NCI-H2029 treated with DMSO at 0.1 percent for 48 hours (cell line): ENCODE results near the gene SMIM24.

ENCODE experiments used
- DNase-seq: peaks from one replicate; lab custom pipeline; 2025; lab: John Stamatoyannopoulos, UW

SMIM24 gene

GRCh38 chr19:3474010-3474409 is 6.3 kb downstream of the SMIM24 start:
- no peak for DNase-seq

DNA sequence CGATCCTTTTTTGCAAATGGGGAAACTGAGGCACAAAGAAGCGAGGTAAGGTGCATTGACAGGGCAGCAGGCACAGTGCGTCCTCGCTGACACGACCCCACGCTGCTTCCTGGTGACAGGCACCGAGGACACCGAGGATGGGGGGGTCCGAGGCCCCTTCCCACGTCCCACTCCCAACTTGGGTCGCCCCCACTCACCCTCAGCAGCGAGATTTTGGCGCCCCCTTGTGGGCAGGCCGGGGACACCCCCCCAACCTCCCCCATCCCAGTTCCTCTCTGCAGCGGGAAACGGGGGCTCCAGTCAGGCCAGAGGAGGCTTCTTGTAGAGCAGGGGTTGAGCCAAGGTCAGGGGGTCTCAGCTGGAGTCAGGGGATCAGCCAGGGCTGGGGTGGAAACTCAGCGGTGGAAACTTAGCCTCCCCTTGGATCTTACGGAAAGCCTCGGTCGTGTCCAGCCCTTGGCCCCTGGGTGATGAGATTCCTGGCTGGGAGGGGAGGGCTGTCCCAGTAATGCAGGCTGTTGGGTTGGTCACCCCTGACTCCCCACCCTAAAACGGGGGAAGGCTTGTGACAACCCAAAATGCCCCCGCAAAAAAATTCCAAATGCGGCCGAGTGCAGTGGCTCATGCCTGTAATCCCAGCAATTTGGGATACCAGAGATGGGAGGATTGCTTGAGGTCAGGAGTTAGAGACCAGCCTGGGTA is 8.2 kb downstream of the SMIM24 start:
- no peak for DNase-seq

DNA sequence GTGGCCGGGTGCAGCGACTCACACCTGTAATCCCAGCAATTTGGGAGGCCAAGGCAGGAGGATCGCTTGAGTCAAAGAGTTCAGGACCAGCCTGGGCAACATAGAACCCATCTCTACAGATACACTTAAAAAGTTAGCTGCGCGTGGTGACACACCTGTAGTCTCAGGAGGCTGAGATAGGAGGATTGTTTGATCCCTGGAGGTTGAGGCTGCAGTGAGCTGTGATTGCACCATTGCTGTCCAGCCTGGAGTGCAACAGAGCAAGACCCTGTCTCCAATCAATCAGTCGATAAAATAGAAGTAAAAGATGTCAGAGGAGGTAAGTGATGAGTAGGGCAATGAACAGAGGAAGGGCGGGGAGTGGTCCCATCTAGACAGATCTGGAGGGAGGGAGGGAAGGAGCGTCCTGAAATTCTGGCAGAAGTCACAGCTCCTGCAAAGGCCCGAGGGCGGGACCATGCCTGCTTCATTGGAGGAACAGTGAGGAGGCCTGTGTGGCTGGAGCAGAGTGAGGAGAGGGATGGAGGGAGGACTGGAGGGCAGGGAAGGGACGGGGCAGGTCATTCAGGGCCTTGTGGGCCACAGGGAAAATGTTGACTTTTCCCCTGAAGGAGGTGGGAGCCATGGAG is 9.7 kb downstream of the SMIM24 start:
- no peak for DNase-seq

- DNase-seq, result no peak
Observed at GRCh38 chr19:3469638-3470499, 10.5 kb downstream of the SMIM24 start.

DNA sequence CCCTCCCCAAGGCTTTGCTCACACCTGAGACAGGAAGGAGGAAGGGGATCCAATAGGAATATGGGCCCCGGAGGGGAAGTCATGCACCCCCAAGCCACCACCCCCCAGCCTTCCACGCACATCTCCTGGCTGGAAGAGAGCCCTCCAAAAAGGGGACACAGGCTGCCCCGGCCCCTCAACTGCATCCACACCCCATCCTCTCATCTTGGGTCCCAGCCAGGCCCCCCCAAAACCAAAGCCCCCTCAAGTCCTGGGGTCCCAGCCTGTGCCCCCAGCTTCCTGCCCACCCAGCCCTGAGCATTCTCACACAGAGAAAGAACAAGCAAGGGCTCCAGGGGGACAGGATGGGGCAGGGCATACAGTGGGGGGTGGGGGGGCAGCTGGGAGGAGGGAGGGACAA is 12.1 kb downstream of the SMIM24 start:
- no peak for DNase-seq

GRCh38 chr19:3467437-3468198 is 12.7 kb downstream of the SMIM24 start:
- no peak for DNase-seq

DNA sequence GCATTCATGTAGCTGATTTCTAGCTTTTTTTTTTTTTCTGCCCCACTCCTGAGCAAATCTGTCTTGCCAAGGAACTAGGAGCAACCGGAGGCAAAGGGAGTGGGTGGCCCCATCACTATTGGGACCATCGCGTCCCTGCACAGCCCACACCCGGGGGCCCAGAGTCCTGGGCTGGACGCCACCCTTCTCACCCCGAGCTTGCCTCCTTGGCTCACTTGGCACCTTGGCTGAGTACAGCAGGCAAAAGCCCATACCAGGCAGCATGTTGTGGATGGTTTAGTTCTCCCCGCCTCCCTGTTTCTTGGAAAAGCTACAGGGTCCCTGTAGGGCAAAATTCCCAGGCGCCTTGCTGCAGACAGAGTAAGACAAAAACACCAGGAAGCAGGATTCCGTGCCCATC is 13.7 kb downstream of the SMIM24 start:
- DNase-seq, result no peak

- no peak for DNase-seq
Observed at GRCh38 chr19:3465552-3465951, 14.8 kb downstream of the SMIM24 start.

DNA sequence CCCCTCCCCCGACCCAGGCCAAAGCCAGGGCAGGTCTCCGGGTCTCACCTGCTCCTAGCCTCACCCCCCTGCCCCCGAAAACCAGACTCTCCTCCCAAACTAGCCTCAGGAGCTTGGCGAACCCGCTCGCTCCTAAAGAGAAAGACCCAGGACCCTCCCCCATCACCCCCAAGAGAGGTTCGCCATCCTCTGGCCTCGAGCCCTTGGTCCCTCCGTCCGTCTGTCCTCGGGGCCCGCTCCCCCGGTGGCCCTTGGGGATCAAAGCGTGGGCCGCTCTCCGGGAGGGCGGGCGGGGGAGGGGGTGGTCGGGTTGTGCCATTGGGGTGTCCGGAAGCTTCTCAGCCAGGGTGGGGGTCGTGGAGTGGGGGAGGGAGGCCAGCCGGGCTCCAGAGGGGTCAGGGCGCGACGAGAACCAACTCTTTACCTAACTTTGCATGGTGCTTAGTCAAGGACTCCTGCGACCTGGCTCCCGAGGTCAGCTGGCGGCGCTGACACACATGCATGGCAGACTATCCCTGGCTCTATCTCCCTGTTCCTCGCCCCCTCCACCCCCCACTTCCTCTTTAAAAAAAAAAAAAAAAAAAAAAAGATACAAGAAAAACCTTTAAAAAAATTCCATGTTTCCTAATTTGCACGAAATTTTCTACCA is 15.6 kb downstream of the SMIM24 start:
- no peak for DNase-seq

DNA sequence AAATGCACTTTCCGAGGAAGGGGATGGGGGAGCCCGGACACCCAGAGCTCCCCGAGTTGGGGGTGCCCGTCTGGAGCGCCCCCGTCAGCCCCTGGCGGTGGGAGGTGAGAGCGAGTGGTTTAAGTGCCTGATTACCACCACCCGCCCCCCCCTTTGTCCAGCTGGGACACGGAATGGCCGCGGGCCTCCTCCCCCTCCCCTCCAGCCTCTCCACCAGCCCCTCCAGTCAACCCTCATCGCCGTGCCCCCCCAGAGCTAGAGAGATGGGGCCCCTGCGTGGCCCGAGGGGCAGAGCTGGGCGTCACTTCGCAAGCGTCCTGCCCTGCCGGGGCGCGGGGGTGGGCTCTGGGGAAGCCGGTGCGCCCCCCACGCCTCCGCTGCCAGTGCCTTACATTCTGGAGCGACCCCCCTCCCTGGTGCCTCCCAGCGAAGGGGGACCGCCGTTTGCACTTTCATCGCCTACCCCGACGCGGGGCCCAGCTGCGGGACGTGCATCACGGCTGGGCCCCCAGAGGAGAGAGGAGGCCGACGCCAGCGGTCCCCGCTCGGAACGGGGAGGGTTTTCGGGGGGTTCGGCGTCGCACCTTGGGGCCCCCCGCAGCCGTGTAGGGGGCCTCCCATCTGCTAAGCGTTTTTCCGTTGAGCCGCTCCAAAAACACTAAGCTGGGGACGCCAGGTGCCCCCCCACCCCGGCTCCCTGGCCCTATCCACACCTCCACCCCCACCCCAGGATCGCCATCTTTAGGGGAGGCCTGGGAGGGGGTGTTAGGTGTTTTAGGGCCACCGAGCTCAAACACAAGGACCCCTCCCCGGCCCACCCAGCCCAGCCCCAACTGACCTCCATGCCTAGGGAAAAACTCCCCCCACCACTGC is 16.4 kb downstream of the SMIM24 start:
- no peak for DNase-seq

DNA sequence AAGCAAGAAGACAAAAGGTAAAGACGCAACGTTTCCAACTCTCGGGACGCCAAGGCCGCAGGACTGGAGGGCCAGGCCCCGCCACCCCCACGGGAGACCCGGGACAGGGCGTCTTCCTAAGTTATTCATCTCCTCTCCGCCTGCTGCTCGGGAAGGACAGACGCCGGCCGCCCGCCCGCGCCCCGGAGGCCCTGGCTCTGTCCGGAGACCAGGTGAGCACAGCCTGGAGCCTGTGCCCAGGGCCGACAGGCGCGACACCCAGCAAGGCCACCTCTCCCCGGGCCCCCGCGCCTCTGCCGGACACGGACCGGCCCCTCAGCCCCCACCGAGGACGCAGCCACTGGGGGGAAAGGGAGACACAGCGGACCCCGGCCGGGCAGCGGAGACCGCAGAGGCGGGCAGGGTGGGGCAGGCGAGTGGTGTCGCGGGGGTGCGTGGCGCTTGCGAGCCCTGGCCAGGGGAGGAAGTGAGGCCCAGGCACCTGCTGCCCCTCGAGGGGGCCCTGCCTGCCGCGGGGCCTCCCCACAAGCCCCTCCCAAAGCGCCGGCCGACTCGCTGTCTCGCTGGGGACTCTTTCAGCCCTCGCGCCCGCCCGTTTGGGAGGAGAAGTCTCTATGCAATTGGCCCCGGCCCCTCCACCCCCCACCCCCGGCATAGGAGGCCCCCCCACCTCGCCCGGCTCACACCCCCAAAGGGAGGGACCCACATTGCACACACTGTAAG is 17.2 kb downstream of the SMIM24 start:
- DNase-seq, result no peak

- DNase-seq, result no peak
Observed at GRCh38 chr19:3459965-3460582, 20.3 kb downstream of the SMIM24 start.

DNA sequence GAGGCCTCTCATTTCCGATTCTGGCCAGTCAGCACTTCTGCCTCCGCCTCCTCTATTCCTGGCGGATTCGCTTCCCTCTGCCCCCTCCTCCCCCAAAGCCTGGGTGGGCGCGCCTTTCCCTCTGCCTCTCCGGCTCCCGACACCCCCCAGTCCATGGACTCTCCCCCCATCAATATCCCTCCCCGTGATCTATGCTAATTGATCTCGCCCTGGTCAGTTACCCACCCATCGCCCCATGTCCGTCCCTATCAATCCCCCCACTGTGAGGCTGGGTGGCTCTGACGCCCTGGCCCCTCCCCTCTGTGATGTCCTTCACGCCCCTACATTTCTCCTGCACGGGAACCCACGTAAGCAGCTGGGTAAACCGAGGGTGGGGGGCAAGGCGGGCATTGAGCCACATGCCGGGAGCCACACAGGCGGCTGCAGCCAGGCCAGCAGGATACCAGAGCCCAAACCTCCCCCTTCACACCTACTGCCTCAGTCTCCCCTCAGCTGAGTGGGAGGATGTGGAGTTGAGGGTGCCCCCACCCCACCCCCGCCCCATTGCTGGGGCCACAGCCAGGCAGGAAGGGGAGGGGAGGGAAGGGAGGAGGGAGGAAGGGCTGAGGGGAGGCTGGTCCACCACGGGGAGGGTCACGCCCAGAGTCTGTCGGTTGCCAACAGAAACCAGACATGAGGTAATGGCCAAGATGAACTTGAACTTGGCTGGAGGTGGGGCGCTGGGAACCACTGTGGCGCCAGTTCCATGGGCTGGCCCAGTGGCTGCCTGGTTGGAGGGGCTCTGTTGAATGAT is 21.0 kb downstream of the SMIM24 start:
- no peak for DNase-seq

DNA sequence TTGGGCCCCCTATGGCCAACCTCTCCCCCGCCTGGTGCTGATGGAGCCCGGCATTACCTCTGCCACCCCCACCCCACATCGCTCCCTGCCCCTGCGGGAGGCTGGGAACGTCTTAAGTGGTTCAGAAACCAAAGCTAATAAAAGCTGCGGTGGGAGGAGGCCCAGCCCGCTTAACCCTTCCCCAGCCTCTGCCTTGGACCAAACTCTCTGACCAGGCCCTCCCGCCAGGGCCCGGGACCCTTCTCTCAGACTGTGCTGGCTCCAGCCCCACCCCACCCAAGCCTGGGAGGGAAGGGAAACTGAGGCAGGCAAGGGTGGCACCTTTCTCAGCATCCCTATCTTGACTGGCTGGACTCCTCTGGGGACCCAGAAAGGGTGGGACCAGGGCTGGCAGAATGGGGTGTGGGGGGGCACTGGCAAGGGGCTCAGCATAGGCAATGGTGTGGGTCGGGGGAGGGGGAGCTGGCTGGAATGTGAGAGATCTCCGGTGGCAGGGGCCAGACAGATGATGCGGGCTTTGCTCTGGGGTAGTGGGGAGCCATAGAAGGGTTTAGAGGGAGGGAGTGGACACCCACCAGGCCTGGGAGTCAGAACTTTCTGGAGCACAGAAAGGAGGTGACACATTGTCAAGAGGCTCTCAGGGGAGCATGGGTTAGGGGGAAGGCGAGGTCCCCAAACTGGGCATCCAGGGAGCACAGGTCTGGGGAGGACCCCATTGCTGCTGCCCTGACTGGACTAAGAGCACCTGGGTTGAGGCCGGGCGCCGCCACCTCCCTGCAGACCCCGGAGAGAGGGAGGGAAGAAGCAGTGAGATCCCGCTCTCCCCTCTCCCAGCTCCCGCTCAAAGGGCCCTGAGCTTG is 21.9 kb downstream of the SMIM24 start:
- DNase-seq, result no peak

GRCh38 chr19:3457528-3458228 is 22.6 kb downstream of the SMIM24 start:
- DNase-seq, result no peak

DNA sequence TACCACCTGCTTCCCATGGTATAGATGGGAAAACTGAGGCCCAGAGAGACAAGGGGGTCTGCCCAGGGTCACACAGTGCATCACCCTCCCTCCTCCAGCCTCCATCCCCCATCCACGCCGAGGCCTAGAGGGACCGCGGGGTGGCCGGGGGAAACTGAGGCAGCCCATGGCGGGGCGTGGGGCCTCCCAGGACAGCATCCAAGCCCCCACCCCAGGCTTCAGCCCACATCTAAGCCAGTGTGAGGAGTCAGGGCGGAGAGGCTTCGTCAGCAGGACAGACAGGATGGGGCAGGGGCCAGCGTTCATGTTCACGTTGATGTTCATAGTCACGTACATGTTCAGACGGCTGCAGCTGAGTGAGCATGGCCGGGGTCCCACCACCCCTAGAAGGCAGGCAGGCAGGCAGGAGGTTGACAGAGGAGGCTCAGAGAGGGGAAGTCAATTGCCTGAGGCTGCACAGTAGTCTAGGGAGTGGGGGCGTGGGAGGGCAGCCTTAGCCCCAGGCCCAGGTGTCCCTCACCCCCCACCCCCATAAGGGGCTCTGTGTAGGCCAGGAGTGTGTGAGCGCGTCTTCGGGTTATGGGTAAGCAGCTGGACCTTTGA is 23.3 kb downstream of the SMIM24 start:
- no peak for DNase-seq
